ENCODE measurements around the gene CORO2A. TPM values are rescaled to one million over a fixed set of nuclear protein-coding genes. Genes with fewer than 3 reads are reported as not detected.
A peak's percentile ranks its signal among the peaks of the same experiment; 100 is the strongest.

Gene CORO2A
- polyA plus RNA-seq (2013), result 4.0 TPM

GRCh38 chr9:98192503-98193335, at the start of gene CORO2A:
Gene CORO2A (minus strand): TSS chr9:98192637. CDS start chr9:98157660, 34,977 bp downstream.
- peak; percentile 66 to 83 (median 80) for DNase-seq
- CTCF ChIA-PET, result interaction anchor here (0.9 to 2.1 kb wide), 12 partner anchors 9 to 270 kb away, joined by 3 to 11 read pairs (median 4); partner anchors contain the start of genes TRIM14 and TRMO

GRCh38 chr9:98241357-98242300, 49.2 kb upstream of the CORO2A start:
- 77% methylated on average over 5 of the region's 8 CpGs for WGBS (ENCODE audit: insufficient coverage)
- Histone ChIP-seq H3K27ac (ENCODE audit: insufficient read depth in 1 of 2, low read depth in 1 of 2, low read length in 2 of 2, poor library complexity in 1 of 2, severe bottlenecking in 2 of 2) (no peak overlapping the region), H3K27me3 (replicated peaks in 2 of 5; ENCODE audit: control insufficient read depth in 4 of 5, insufficient read depth in 5 of 5, low read length in 4 of 5) (no peaks in the 10 kb centered on the region), H3K4me3 (ENCODE audit: control insufficient read depth in 1 of 7, extremely low read depth in 1 of 7, insufficient read depth in 4 of 7, low read depth in 2 of 7, low read length in 6 of 7) (no peak overlapping the region), H3K9me3 (ENCODE audit: control extremely low read depth in 1 of 5, control insufficient read depth in 4 of 5, insufficient read depth in 2 of 5, low read depth in 1 of 5, low read length in 4 of 5) (no peaks in the 10 kb centered on the region), H3K36me3 (ENCODE audit: control insufficient read depth in 4 of 4, insufficient read depth in 4 of 4, low read length in 3 of 4) (peaks cover 0 to 7% (median 2%) of the 10 kb centered on the region in 4 experiments), H3K4me1 (ENCODE audit: control extremely low read depth in 1 of 4, control insufficient read depth in 4 of 4, insufficient read depth in 4 of 4, low read length in 3 of 4) (peaks cover 0 to 28% (median 16%) of the 10 kb centered on the region in 4 experiments)
- peak in 1 of 3 donors; percentile 10 for DNase-seq
- POLR2A ChIA-PET, result interaction anchor here (0.8 kb wide), 1 partner anchor 15 kb away, joined by 14 read pairs; no protein-coding TSS in a partner anchor
- CTCF ChIA-PET, result interaction anchor here (0.7 to 2.9 kb wide), 14 partner anchors 9 to 168 kb away, joined by 3 to 19 read pairs (median 4); partner anchors contain the start of genes TBC1D2 and TRIM14

More at GRCh38 chr9:98192503-98193335, at the start of gene CORO2A:
- no peaks in the 10 kb centered on the region for H3K27me3 ChIP-seq (replicated peaks in 2 of 5; ENCODE audit: control insufficient read depth in 4 of 5, insufficient read depth in 5 of 5, low read length in 4 of 5)
- H3K4me3 ChIP-seq (ENCODE audit: control insufficient read depth in 1 of 7, extremely low read depth in 1 of 7, insufficient read depth in 4 of 7, low read depth in 2 of 7, low read length in 6 of 7), result peak within 1 kb of the TSS; percentile 69 to 85 (median 78)
- peaks cover 0 to 2% (median 0%) of the 10 kb centered on the region in 4 experiments for H3K36me3 ChIP-seq (ENCODE audit: control insufficient read depth in 4 of 4, insufficient read depth in 4 of 4, low read length in 3 of 4)
- under 1% methylated on average over 77 of the region's 95 CpGs for WGBS (ENCODE audit: insufficient coverage)
- H3K4me1 ChIP-seq (ENCODE audit: control extremely low read depth in 1 of 4, control insufficient read depth in 4 of 4, insufficient read depth in 4 of 4, low read length in 3 of 4), result peaks cover 0 to 22% (median 18%) of the 10 kb centered on the region in 4 experiments
- POLR2A ChIA-PET, result interaction anchor here (0.9 kb wide), 1 partner anchor 12 kb away, joined by 5 read pairs; no protein-coding TSS in a partner anchor
- no peaks in the 10 kb centered on the region for H3K9me3 ChIP-seq (ENCODE audit: control extremely low read depth in 1 of 5, control insufficient read depth in 4 of 5, insufficient read depth in 2 of 5, low read depth in 1 of 5, low read length in 4 of 5)
- peak within 1 kb of the TSS in 1 of 2 experiments; percentile 30 for H3K27ac ChIP-seq (ENCODE audit: insufficient read depth in 1 of 2, low read depth in 1 of 2, low read length in 2 of 2, poor library complexity in 1 of 2, severe bottlenecking in 2 of 2)

- Histone ChIP-seq H3K4me1 (ENCODE audit: control extremely low read depth in 1 of 4, control insufficient read depth in 4 of 4, insufficient read depth in 4 of 4, low read length in 3 of 4) (peaks cover 0 to 24% (median 10%) of the 10 kb centered on the region in 4 experiments), H3K9me3 (ENCODE audit: control extremely low read depth in 1 of 5, control insufficient read depth in 4 of 5, insufficient read depth in 2 of 5, low read depth in 1 of 5, low read length in 4 of 5) (no peaks in the 10 kb centered on the region), H3K4me3 (ENCODE audit: control insufficient read depth in 1 of 7, extremely low read depth in 1 of 7, insufficient read depth in 4 of 7, low read depth in 2 of 7, low read length in 6 of 7) (no peak overlapping the region), H3K27me3 (replicated peaks in 2 of 5; ENCODE audit: control insufficient read depth in 4 of 5, insufficient read depth in 5 of 5, low read length in 4 of 5) (no peaks in the 10 kb centered on the region), H3K27ac (ENCODE audit: insufficient read depth in 1 of 2, low read depth in 1 of 2, low read length in 2 of 2, poor library complexity in 1 of 2, severe bottlenecking in 2 of 2) (no peak overlapping the region), H3K36me3 (ENCODE audit: control insufficient read depth in 4 of 4, insufficient read depth in 4 of 4, low read length in 3 of 4) (peaks cover 0 to 9% (median 2%) of the 10 kb centered on the region in 4 experiments)
- WGBS (ENCODE audit: insufficient coverage), result 94% methylated on average over 3 of the region's 3 CpGs
- DNase-seq, result no peak
- CTCF ChIA-PET, result interaction anchor here (1.0 to 2.7 kb wide), 7 partner anchors 14 to 37 kb away, joined by 3 to 19 read pairs (median 3); partner anchors contain the start of gene TBC1D2
- POLR2A ChIA-PET, result interaction anchor here (0.6 kb wide), 1 partner anchor 15 kb away, joined by 4 read pairs; no protein-coding TSS in a partner anchor
These were observed 48.0 kb upstream of the CORO2A start for GRCh38 chr9:98240475-98240874.

- POLR2A ChIA-PET, result interaction anchor here (0.6 kb wide), 1 partner anchor 203 kb away, joined by 3 read pairs; no protein-coding TSS in a partner anchor
- DNase-seq, result no peak
These were observed 44.6 kb upstream of the CORO2A start for GRCh38 chr9:98236901-98237487.

GRCh38 chr9:98235126-98235525, 42.7 kb upstream of the CORO2A start:
- Histone ChIP-seq H3K27ac (ENCODE audit: insufficient read depth in 1 of 2, low read depth in 1 of 2, low read length in 2 of 2, poor library complexity in 1 of 2, severe bottlenecking in 2 of 2) (no peak overlapping the region), H3K4me3 (ENCODE audit: control insufficient read depth in 1 of 7, extremely low read depth in 1 of 7, insufficient read depth in 4 of 7, low read depth in 2 of 7, low read length in 6 of 7) (no peak overlapping the region), H3K27me3 (replicated peaks in 2 of 5; ENCODE audit: control insufficient read depth in 4 of 5, insufficient read depth in 5 of 5, low read length in 4 of 5) (no peaks in the 10 kb centered on the region), H3K4me1 (ENCODE audit: control extremely low read depth in 1 of 4, control insufficient read depth in 4 of 4, insufficient read depth in 4 of 4, low read length in 3 of 4) (peaks cover 0 to 7% (median 0%) of the 10 kb centered on the region in 4 experiments), H3K9me3 (ENCODE audit: control extremely low read depth in 1 of 5, control insufficient read depth in 4 of 5, insufficient read depth in 2 of 5, low read depth in 1 of 5, low read length in 4 of 5) (no peaks in the 10 kb centered on the region), H3K36me3 (ENCODE audit: control insufficient read depth in 4 of 4, insufficient read depth in 4 of 4, low read length in 3 of 4) (peaks cover 0 to 37% (median 7%) of the 10 kb centered on the region in 4 experiments)
- no peak for DNase-seq
- POLR2A ChIA-PET, result no interaction called here
- WGBS (ENCODE audit: insufficient coverage), result 95% methylated on average over 9 of the region's 9 CpGs
- CTCF ChIA-PET, result interaction anchor here (1.1 to 3.2 kb wide), 5 partner anchors 16 to 30 kb away, joined by 3 to 9 read pairs (median 4); partner anchors contain the start of gene TBC1D2

More at GRCh38 chr9:98236901-98237487, 44.6 kb upstream of the CORO2A start:
- Histone ChIP-seq H3K36me3 (ENCODE audit: control insufficient read depth in 4 of 4, insufficient read depth in 4 of 4, low read length in 3 of 4) (peaks cover 0 to 31% (median 9%) of the 10 kb centered on the region in 4 experiments), H3K27me3 (replicated peaks in 2 of 5; ENCODE audit: control insufficient read depth in 4 of 5, insufficient read depth in 5 of 5, low read length in 4 of 5) (no peaks in the 10 kb centered on the region), H3K4me1 (ENCODE audit: control extremely low read depth in 1 of 4, control insufficient read depth in 4 of 4, insufficient read depth in 4 of 4, low read length in 3 of 4) (peaks cover 0 to 24% (median 10%) of the 10 kb centered on the region in 4 experiments), H3K4me3 (ENCODE audit: control insufficient read depth in 1 of 7, extremely low read depth in 1 of 7, insufficient read depth in 4 of 7, low read depth in 2 of 7, low read length in 6 of 7) (no peak overlapping the region), H3K27ac (ENCODE audit: insufficient read depth in 1 of 2, low read depth in 1 of 2, low read length in 2 of 2, poor library complexity in 1 of 2, severe bottlenecking in 2 of 2) (no peak overlapping the region), H3K9me3 (ENCODE audit: control extremely low read depth in 1 of 5, control insufficient read depth in 4 of 5, insufficient read depth in 2 of 5, low read depth in 1 of 5, low read length in 4 of 5) (no peaks in the 10 kb centered on the region)
- CTCF ChIA-PET, result interaction anchor here (0.7 to 1.6 kb wide), 2 partner anchors 9 to 26 kb away, joined by 3 to 5 read pairs; no protein-coding TSS in a partner anchor
- 100% methylated on average over 2 of the region's 8 CpGs for WGBS (ENCODE audit: insufficient coverage)

GRCh38 chr9:98234245-98234825, 41.9 kb upstream of the CORO2A start:
- 95% methylated on average over 9 of the region's 9 CpGs for WGBS (ENCODE audit: insufficient coverage)
- H3K27ac ChIP-seq (ENCODE audit: insufficient read depth in 1 of 2, low read depth in 1 of 2, low read length in 2 of 2, poor library complexity in 1 of 2, severe bottlenecking in 2 of 2), result no peak overlapping the region
- ChIA-PET CTCF (interaction anchor here (0.8 to 3.2 kb wide), 7 partner anchors 14 to 300 kb away, joined by 3 to 9 read pairs (median 3); partner anchors contain the start of genes TBC1D2 and TRIM14), POLR2A (no interaction called here)
- H3K27me3 ChIP-seq (replicated peaks in 2 of 5; ENCODE audit: control insufficient read depth in 4 of 5, insufficient read depth in 5 of 5, low read length in 4 of 5), result no peaks in the 10 kb centered on the region
- peaks cover 0 to 44% (median 10%) of the 10 kb centered on the region in 4 experiments for H3K36me3 ChIP-seq (ENCODE audit: control insufficient read depth in 4 of 4, insufficient read depth in 4 of 4, low read length in 3 of 4)
- peaks cover 0 to 5% (median 0%) of the 10 kb centered on the region in 4 experiments for H3K4me1 ChIP-seq (ENCODE audit: control extremely low read depth in 1 of 4, control insufficient read depth in 4 of 4, insufficient read depth in 4 of 4, low read length in 3 of 4)
- H3K9me3 ChIP-seq (ENCODE audit: control extremely low read depth in 1 of 5, control insufficient read depth in 4 of 5, insufficient read depth in 2 of 5, low read depth in 1 of 5, low read length in 4 of 5), result no peaks in the 10 kb centered on the region
- H3K4me3 ChIP-seq (ENCODE audit: control insufficient read depth in 1 of 7, extremely low read depth in 1 of 7, insufficient read depth in 4 of 7, low read depth in 2 of 7, low read length in 6 of 7), result no peak overlapping the region
- DNase-seq, result no peak
